ENCODE measurements around the gene DUSP12.

Gene DUSP12

DNA sequence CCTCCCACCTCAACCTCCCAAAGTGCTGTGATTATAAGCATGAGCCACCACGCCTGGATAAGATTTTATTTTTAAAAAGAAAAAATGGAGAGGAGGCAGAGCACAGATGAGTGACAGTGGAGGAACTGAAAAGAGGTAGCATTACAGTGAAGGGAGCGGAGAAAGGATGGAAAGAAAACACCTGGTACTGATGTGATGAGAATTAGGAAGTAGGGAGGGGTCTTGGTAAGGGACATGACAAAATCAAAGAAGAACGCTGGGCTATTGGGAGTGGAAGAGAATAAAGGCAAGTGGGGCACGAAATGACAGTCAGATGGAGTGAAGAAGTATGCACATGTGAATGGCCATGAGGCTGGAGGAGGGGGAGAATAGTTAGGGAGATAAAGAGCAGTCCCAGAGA lies 40.2 kb upstream of the DUSP12 start:
- H3K36me3 ChIP-seq (ENCODE audit: insufficient read depth, insufficient read length, low read length), result no peaks in the 10 kb centered on the region
- no peak overlapping the region for H3K9ac ChIP-seq (ENCODE audit: insufficient read length, low read depth)
- no peak for DNase-seq (ENCODE audit: low read depth, low spot score)
- TF ChIP-seq ZNF274 (IDR thresholded peaks at IDR 0.05; ENCODE audit: low read depth, low read length), result no peak
- no peak for TF ChIP-seq SUZ12 (IDR thresholded peaks at IDR 0.05; ENCODE audit: extremely low read depth, insufficient read depth, insufficient read length)
- no peak for TF ChIP-seq YY1 (IDR thresholded peaks at IDR 0.05; ENCODE audit: insufficient read depth, insufficient read length)
- H3K27me3 ChIP-seq (ENCODE audit: insufficient read depth, insufficient read length), result no peaks in the 10 kb centered on the region
- H3K9me3 ChIP-seq (ENCODE audit: insufficient read depth, low read length), result no peaks in the 10 kb centered on the region
- no peaks in the 10 kb centered on the region for H3K4me1 ChIP-seq (ENCODE audit: insufficient read depth, insufficient read length)
- H3K4me3 ChIP-seq (ENCODE audit: insufficient read length, low read depth), result no peak overlapping the region

GRCh38 chr1:161710560-161710959 lies 39.0 kb upstream of the DUSP12 start:
- TF ChIP-seq ZNF274 (IDR thresholded peaks at IDR 0.05; ENCODE audit: low read depth, low read length) (no peak), SUZ12 (IDR thresholded peaks at IDR 0.05; ENCODE audit: extremely low read depth, insufficient read depth, insufficient read length) (no peak), YY1 (IDR thresholded peaks at IDR 0.05; ENCODE audit: insufficient read depth, insufficient read length) (no peak)
- Histone ChIP-seq H3K4me1 (ENCODE audit: insufficient read depth, insufficient read length) (no peaks in the 10 kb centered on the region), H3K27me3 (ENCODE audit: insufficient read depth, insufficient read length) (no peaks in the 10 kb centered on the region), H3K4me3 (ENCODE audit: insufficient read length, low read depth) (no peak overlapping the region), H3K36me3 (ENCODE audit: insufficient read depth, insufficient read length, low read length) (no peaks in the 10 kb centered on the region), H3K9ac (ENCODE audit: insufficient read length, low read depth) (no peak overlapping the region), H3K9me3 (ENCODE audit: insufficient read depth, low read length) (no peaks in the 10 kb centered on the region)
- DNase-seq (ENCODE audit: low read depth, low spot score), result no peak

DNA sequence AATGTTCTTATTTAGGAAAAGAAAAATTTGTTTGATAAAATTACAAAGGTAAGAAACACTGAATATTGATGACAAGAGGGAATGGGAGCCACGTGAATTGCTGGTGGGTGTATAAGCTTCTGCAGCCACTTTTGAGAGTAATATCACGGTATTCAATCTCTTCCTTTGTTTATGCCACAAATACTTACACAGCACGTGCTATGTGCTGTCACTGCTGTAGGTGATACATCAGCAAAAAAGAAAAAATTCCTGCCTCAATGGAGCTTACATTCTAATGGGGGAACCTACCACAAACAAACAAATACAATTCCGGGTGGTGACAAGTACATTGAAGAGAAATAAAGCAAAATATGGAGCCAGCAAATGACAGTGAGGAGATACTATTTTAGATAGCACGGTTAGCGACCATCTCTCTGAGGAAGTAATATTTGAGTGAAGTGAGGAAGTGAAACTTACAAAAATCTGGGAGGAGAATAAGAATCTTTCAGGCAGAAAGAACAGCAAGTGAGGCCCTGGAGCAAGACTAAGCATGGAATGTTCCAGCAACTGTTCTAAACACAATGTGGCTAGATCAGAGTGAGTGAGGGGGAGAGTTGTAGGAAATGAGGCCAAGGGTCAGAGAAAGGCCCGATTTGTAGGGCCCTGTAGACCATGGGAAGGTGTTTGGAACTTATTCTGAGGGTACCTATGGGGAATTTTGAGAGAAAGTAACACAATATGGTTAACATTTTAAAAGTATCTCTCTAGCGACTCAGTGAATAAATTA lies 30.8 kb upstream of the DUSP12 start:
- Histone ChIP-seq H3K4me3 (ENCODE audit: insufficient read length, low read depth) (no peak overlapping the region), H3K9me3 (ENCODE audit: insufficient read depth, low read length) (no peaks in the 10 kb centered on the region), H3K4me1 (ENCODE audit: insufficient read depth, insufficient read length) (no peaks in the 10 kb centered on the region), H3K27me3 (ENCODE audit: insufficient read depth, insufficient read length) (peaks cover 11% of the 10 kb centered on the region), H3K36me3 (ENCODE audit: insufficient read depth, insufficient read length, low read length) (no peaks in the 10 kb centered on the region), H3K9ac (ENCODE audit: insufficient read length, low read depth) (no peak overlapping the region)
- no peak for DNase-seq (ENCODE audit: low read depth, low spot score)
- TF ChIP-seq YY1 (IDR thresholded peaks at IDR 0.05; ENCODE audit: insufficient read depth, insufficient read length) (no peak), ZNF274 (IDR thresholded peaks at IDR 0.05; ENCODE audit: low read depth, low read length) (no peak), SUZ12 (IDR thresholded peaks at IDR 0.05; ENCODE audit: extremely low read depth, insufficient read depth, insufficient read length) (no peak)

DNA sequence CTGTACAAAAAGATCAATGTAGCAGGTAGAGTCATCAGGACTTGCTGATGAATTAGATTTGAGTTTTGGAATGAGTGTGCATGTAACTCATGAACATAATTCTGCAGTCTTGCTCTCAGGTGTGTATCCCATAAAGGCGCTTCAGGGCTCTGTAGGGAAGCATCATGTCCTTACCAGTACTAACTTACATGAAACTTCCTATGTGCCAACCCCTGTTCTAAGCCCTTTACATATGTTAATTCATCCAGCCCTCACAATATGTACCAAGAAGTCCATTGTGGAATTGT lies 30.3 kb upstream of the DUSP12 start:
- TF ChIP-seq SUZ12 (IDR thresholded peaks at IDR 0.05; ENCODE audit: extremely low read depth, insufficient read depth, insufficient read length), result no peak
- H3K36me3 ChIP-seq (ENCODE audit: insufficient read depth, insufficient read length, low read length), result no peaks in the 10 kb centered on the region
- H3K9me3 ChIP-seq (ENCODE audit: insufficient read depth, low read length), result no peaks in the 10 kb centered on the region
- H3K4me1 ChIP-seq (ENCODE audit: insufficient read depth, insufficient read length), result no peaks in the 10 kb centered on the region
- no peak overlapping the region for H3K4me3 ChIP-seq (ENCODE audit: insufficient read length, low read depth)
- H3K9ac ChIP-seq (ENCODE audit: insufficient read length, low read depth), result no peak overlapping the region
- peaks cover 15% of the 10 kb centered on the region for H3K27me3 ChIP-seq (ENCODE audit: insufficient read depth, insufficient read length)
- no peak for DNase-seq (ENCODE audit: low read depth, low spot score)

DNA sequence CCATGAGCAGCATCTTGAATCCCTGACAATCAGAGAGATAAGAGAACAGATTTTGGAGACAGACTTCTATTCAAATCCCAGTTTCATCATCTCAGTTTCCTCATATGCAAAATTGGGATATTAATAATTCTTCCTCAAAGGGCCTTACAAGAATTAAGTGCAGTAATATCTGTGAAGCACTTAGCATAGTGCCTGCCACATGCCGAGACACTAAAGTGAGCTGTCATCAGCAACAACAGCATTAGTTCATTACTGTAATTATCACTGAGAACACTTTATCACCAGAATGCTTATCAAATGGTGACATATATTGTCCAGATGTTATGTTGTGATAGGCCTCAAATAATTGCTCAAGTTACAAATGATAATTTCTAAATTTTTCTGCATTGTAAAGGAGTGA lies 29.2 kb upstream of the DUSP12 start:
- Histone ChIP-seq H3K4me1 (ENCODE audit: insufficient read depth, insufficient read length) (peaks cover 2% of the 10 kb centered on the region), H3K9me3 (ENCODE audit: insufficient read depth, low read length) (no peaks in the 10 kb centered on the region), H3K27me3 (ENCODE audit: insufficient read depth, insufficient read length) (peaks cover 26% of the 10 kb centered on the region), H3K9ac (ENCODE audit: insufficient read length, low read depth) (no peak overlapping the region), H3K36me3 (ENCODE audit: insufficient read depth, insufficient read length, low read length) (no peaks in the 10 kb centered on the region), H3K4me3 (ENCODE audit: insufficient read length, low read depth) (no peak overlapping the region)
- DNase-seq (ENCODE audit: low read depth, low spot score), result no peak
- TF ChIP-seq SUZ12 (IDR thresholded peaks at IDR 0.05; ENCODE audit: extremely low read depth, insufficient read depth, insufficient read length), result no peak
- no peak for TF ChIP-seq YY1 (IDR thresholded peaks at IDR 0.05; ENCODE audit: insufficient read depth, insufficient read length)
- no peak for TF ChIP-seq ZNF274 (IDR thresholded peaks at IDR 0.05; ENCODE audit: low read depth, low read length)

DNA sequence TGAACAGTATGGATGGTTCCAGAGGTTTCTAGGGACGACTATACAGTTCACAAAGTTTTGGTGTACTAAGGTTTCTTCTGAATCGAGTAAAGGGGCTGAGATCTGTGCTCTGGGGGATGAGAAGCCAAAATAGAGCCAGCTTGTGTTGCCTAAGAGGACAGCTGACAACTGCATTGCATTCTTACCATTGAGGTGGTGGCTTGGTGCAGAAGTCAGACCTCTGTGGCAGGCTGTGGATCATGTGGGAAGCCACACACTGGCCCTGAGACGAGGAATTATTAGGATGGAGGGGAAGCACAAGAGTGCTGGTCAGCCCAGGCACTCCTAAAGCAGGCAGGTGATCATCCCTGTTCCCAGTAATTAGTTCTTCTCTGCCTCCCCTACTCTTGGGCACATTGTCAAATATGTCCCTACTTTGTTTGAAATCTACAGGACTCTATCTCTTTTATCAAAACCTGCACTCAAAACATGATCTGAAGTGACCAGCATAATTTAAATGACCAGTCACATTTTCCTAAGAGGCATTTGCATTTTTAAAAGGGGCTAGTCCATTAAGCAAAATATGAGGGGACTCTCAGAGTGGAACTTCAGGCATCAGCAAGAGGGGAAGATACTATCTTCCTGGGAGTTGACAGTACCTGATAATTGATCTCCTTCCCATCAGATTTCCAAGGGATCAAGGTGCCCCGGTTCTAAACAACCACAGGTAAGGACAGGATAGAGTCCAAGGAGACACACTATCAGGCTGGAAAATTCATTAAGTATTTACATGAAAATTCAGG lies 28.4 kb upstream of the DUSP12 start, which contains the start of gene FCRLB:
Gene FCRLB, plus strand, starts transcription at position 589 of the 782 bp plus-strand sequence. CDS start 1,129 bp downstream, outside the sequence.
- no peak for DNase-seq (ENCODE audit: low read depth, low spot score)
- no peaks in the 10 kb centered on the region for H3K36me3 ChIP-seq (ENCODE audit: insufficient read depth, insufficient read length, low read length)
- no peak within 1 kb of the TSS for H3K9ac ChIP-seq (ENCODE audit: insufficient read length, low read depth)
- peaks cover 34% of the 10 kb centered on the region for H3K27me3 ChIP-seq (ENCODE audit: insufficient read depth, insufficient read length)
- H3K9me3 ChIP-seq (ENCODE audit: insufficient read depth, low read length), result no peaks in the 10 kb centered on the region
- no peak within 1 kb of the TSS for H3K4me3 ChIP-seq (ENCODE audit: insufficient read length, low read depth)
- no peak for TF ChIP-seq SUZ12 (IDR thresholded peaks at IDR 0.05; ENCODE audit: extremely low read depth, insufficient read depth, insufficient read length)
- TF ChIP-seq YY1 (IDR thresholded peaks at IDR 0.05; ENCODE audit: insufficient read depth, insufficient read length), result no peak
- no peak for TF ChIP-seq ZNF274 (IDR thresholded peaks at IDR 0.05; ENCODE audit: low read depth, low read length)
- peaks cover 6% of the 10 kb centered on the region for H3K4me1 ChIP-seq (ENCODE audit: insufficient read depth, insufficient read length)

DNA sequence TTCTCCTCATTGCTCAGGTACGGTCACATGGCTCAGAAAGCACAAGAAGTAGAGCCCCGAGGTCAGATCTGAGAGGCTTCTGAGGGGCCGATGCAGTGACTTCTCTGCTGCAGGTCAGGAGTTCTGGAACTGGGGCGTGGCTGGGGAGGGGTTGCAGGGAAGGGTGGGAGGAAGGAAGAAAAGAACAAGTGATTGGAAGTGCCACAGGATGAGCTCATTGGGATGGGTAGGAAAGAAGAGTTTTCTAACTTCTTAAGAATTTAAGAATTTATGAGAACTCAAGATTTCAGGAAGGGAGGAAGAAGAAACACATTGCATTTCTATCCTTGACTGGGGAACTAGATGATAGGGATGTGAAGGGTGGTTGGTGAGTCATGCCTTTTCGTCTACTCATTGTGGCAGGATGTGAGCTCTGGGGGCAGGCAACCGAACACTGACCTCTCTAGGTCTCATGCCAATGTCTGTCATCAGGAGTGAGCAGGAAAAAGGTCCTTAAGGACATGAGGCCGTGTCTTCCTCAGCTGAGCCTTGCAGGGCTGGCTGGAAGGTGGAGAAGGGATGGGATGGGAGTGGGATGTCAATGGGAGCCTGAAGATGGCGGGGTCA lies 27.7 kb upstream of the DUSP12 start:
- TF ChIP-seq ZNF274 (IDR thresholded peaks at IDR 0.05; ENCODE audit: low read depth, low read length), result no peak
- TF ChIP-seq YY1 (IDR thresholded peaks at IDR 0.05; ENCODE audit: insufficient read depth, insufficient read length), result no peak
- TF ChIP-seq SUZ12 (IDR thresholded peaks at IDR 0.05; ENCODE audit: extremely low read depth, insufficient read depth, insufficient read length), result no peak
- H3K27me3 ChIP-seq (ENCODE audit: insufficient read depth, insufficient read length), result peaks cover 40% of the 10 kb centered on the region
- no peaks in the 10 kb centered on the region for H3K9me3 ChIP-seq (ENCODE audit: insufficient read depth, low read length)
- H3K9ac ChIP-seq (ENCODE audit: insufficient read length, low read depth), result no peak overlapping the region
- H3K36me3 ChIP-seq (ENCODE audit: insufficient read depth, insufficient read length, low read length), result no peaks in the 10 kb centered on the region
- peaks cover 6% of the 10 kb centered on the region for H3K4me1 ChIP-seq (ENCODE audit: insufficient read depth, insufficient read length)
- H3K4me3 ChIP-seq (ENCODE audit: insufficient read length, low read depth), result no peak overlapping the region
- no peak for DNase-seq (ENCODE audit: low read depth, low spot score)

All from NT2/D1 (cell line).